ENCODE results near the gene NAXE. TPM values are rescaled to one million over a fixed set of nuclear protein-coding genes. Genes with fewer than 3 reads are reported as not detected.
A peak's percentile ranks its signal among the peaks of the same experiment; 100 is the strongest.
"Not testable (repeated sequence)": the region's sequence is repeated elsewhere in the genome, so short reads cannot be mapped to it uniquely, and the experiment has no call there.

NAXE gene
- total RNA-seq, 1 donor from 2014 or later = 124 TPM

DNA sequence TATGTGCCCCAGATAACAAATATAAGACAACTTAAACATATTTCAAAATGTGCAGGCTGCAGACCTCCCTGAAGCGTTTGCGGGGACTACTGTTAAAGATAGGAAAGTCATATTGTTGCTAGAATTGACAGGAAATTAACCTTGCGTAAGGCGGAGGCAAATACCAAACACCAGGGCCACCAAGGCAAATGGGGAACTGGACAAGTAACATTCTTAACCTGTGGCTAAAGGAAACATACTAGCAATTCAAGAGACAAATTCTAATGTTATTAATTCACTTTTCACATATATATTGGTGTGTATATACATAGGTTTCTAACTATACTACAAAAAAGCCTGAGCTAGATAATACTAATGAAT is 34.5 kb downstream of the NAXE start:
- TF ChIP-seq, protein P1, sequence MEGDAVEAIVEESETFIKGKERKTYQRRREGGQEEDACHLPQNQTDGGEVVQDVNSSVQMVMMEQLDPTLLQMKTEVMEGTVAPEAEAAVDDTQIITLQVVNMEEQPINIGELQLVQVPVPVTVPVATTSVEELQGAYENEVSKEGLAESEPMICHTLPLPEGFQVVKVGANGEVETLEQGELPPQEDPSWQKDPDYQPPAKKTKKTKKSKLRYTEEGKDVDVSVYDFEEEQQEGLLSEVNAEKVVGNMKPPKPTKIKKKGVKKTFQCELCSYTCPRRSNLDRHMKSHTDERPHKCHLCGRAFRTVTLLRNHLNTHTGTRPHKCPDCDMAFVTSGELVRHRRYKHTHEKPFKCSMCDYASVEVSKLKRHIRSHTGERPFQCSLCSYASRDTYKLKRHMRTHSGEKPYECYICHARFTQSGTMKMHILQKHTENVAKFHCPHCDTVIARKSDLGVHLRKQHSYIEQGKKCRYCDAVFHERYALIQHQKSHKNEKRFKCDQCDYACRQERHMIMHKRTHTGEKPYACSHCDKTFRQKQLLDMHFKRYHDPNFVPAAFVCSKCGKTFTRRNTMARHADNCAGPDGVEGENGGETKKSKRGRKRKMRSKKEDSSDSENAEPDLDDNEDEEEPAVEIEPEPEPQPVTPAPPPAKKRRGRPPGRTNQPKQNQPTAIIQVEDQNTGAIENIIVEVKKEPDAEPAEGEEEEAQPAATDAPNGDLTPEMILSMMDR (conservative IDR thresholded peaks at IDR 0.05; ENCODE audit: low read depth, low read length) = no peak
- no peak overlapping the region for H3K4me3 ChIP-seq (ENCODE audit: low read depth, low read length)
- DNase-seq (ENCODE audit: low read depth) = no peak

- H3K4me3 ChIP-seq (ENCODE audit: low read depth, low read length) = no peak overlapping the region
- TF ChIP-seq, protein P1 (conservative IDR thresholded peaks at IDR 0.05; ENCODE audit: low read depth, low read length) = peak; percentile 90
- no peak for DNase-seq (ENCODE audit: low read depth)
Measured at GRCh38 chr1:156627313-156627880, 35.8 kb downstream of the NAXE start.

GRCh38 chr1:156629823-156630449 is 38.4 kb downstream of the NAXE start:
- no peak for DNase-seq (ENCODE audit: low read depth)
- TF ChIP-seq, protein P1 (conservative IDR thresholded peaks at IDR 0.05; ENCODE audit: low read depth, low read length) = no peak
- H3K4me3 ChIP-seq (ENCODE audit: low read depth, low read length) = no peak overlapping the region

DNA sequence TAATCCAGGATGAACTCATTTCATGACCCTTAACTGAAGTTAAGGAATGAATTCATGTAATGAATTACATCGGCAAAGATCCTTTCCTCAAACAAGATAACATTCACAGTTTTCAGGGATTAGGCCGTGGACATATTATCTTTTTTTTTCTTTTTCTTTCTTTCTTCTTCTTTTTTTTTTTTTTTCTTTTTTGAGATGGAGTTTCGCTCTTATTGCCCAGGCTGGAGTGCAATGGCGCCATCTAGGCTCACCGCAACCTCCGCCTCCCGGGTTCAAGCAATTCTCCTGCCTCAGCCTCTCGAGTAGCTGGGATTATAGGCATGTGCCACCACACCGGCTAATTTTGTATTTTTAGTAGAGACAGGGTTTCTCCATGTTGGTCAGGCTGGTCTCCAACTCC is 39.6 kb downstream of the NAXE start:
- not testable (repeated sequence) for H3K4me3 ChIP-seq (ENCODE audit: low read depth, low read length); DNase-seq (ENCODE audit: low read depth)

- H3K4me3 ChIP-seq (ENCODE audit: low read depth, low read length) = no peak overlapping the region
- TF ChIP-seq, protein P1 (conservative IDR thresholded peaks at IDR 0.05; ENCODE audit: low read depth, low read length) = no peak
- DNase-seq (ENCODE audit: low read depth) = no peak
Measured at GRCh38 chr1:156632355-156632754, 40.8 kb downstream of the NAXE start.

DNA sequence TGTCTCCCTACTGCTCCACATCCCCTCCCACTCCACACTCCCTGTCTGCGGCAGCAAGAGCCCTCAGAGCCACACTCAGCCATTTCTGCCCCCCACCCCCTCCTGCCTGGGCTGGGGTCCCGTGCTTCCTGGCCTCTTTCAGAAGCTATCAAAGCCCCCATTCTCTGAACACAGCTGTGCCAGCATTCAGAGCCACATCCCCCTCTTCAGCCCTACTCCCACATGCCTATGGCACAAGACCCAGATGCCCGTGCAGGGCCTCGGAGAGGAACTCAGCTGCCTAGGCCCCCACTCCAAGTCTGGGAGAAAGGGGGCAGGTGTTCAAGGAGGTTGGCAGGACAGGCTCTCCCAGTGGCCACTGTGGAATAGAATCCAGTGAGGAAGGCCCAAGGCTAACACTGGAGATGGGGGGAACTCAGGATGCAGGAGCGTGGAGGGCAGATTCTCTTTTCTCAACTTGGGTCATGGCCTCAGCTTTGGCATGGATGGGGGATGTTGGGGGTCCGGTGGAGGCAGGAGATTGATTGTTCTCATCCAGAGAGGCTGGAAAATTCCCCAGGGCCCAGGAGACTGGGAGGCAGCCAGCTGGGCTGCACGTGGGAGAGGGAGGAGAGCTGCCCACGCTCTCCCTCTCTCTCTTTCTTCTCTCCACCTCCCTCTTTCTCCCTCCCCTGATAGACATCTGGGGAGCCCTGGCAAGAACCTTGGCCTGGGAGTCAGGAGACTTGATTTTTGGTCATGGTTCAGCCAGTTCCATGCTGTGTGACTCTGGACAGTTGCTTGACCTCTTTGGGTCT is 46.8 kb downstream of the NAXE start:
- no peak overlapping the region for H3K4me3 ChIP-seq (ENCODE audit: low read depth, low read length)
- no peak for DNase-seq (ENCODE audit: low read depth)
- TF ChIP-seq, protein P1 (conservative IDR thresholded peaks at IDR 0.05; ENCODE audit: low read depth, low read length) = no peak

- TF ChIP-seq, protein P1 (conservative IDR thresholded peaks at IDR 0.05; ENCODE audit: low read depth, low read length) = no peak
- no peak for DNase-seq (ENCODE audit: low read depth)
- H3K4me3 ChIP-seq (ENCODE audit: low read depth, low read length) = no peak overlapping the region
Measured at GRCh38 chr1:156639601-156640101, 48.1 kb downstream of the NAXE start.
